Measurements from ENCODE around the gene RNU6-1. TPM values are rescaled to one million over a fixed set of nuclear protein-coding genes. Genes with fewer than 3 reads are reported as not detected.

Gene RNU6-1
- total RNA-seq, 1 experiment from 2014 or later: not detected

GRCh38 chr15:67796196-67797127, 43.4 kb downstream of the RNU6-1 start:
- no peak overlapping the region for H3K27ac Mint-ChIP-seq (ENCODE audit: unreplicated experiment)
- no peak for DNase-seq
- no peaks in the 10 kb centered on the region for H3K9me3 Mint-ChIP-seq (ENCODE audit: unreplicated experiment)
- BruUV-seq (replicated peaks): no TSS peak
- H3K27me3 ChIP-seq (replicated peaks; ENCODE audit: control insufficient read depth, insufficient read depth, low read length): no peaks in the 10 kb centered on the region
- peaks cover 6% of the 10 kb centered on the region; the same call in 1 of the 2 replicates for H3K9me3 ChIP-seq
- no peaks in the 10 kb centered on the region for H3K4me1 ChIP-seq
- no peaks in the 10 kb centered on the region for H3K36me3 Mint-ChIP-seq (ENCODE audit: insufficient read depth, unreplicated experiment)
- ChIA-PET CTCF (no interaction called here), POLR2A (no interaction called here)
- TF ChIP-seq CTCF (IDR thresholded peaks at IDR 0.05; ENCODE audit: insufficient read depth in 1 of 2, low read depth in 1 of 2, low read length in 1 of 2, severe bottlenecking in 1 of 2, unreplicated experiment in 1 of 2): no peak
- H3K4me3 Mint-ChIP-seq (ENCODE audit: unreplicated experiment): no peak overlapping the region
- H3K4me1 Mint-ChIP-seq (ENCODE audit: low read depth, unreplicated experiment): no peaks in the 10 kb centered on the region
- intact Hi-C loops (cut with micrococcal nuclease; ENCODE audit: unreplicated experiment): no loop called here
- H3K27me3 Mint-ChIP-seq (ENCODE audit: insufficient read depth, unreplicated experiment): no peaks in the 10 kb centered on the region
- H3K4me3 ChIP-seq (ENCODE audit: low read depth, low read length): no peak overlapping the region
- H3K36me3 ChIP-seq (ENCODE audit: control insufficient read depth, insufficient read depth, low read length): no peaks in the 10 kb centered on the region

- Histone ChIP-seq H3K4me3 (ENCODE audit: low read depth, low read length) (no peak overlapping the region), H3K9me3 (peaks cover 6% of the 10 kb centered on the region; the same call in 1 of the 2 replicates), H3K27me3 (replicated peaks; ENCODE audit: control insufficient read depth, insufficient read depth, low read length) (no peaks in the 10 kb centered on the region), H3K4me1 (no peaks in the 10 kb centered on the region), H3K36me3 (ENCODE audit: control insufficient read depth, insufficient read depth, low read length) (no peaks in the 10 kb centered on the region)
- POLR2A ChIA-PET: no interaction called here
- no peak for DNase-seq
- TF ChIP-seq CTCF (IDR thresholded peaks at IDR 0.05; ENCODE audit: insufficient read depth in 1 of 2, low read depth in 1 of 2, low read length in 1 of 2, severe bottlenecking in 1 of 2, unreplicated experiment in 1 of 2): no peak
- CTCF ChIA-PET: no interaction called here
- H3K9me3 Mint-ChIP-seq (ENCODE audit: unreplicated experiment): no peaks in the 10 kb centered on the region
- no peak overlapping the region for H3K27ac Mint-ChIP-seq (ENCODE audit: unreplicated experiment)
- no peak overlapping the region for H3K4me3 Mint-ChIP-seq (ENCODE audit: unreplicated experiment)
- H3K4me1 Mint-ChIP-seq (ENCODE audit: low read depth, unreplicated experiment): no peaks in the 10 kb centered on the region
- intact Hi-C loops (cut with micrococcal nuclease; ENCODE audit: unreplicated experiment): no loop called here
- H3K36me3 Mint-ChIP-seq (ENCODE audit: insufficient read depth, unreplicated experiment): no peaks in the 10 kb centered on the region
- BruUV-seq (replicated peaks): no TSS peak
- H3K27me3 Mint-ChIP-seq (ENCODE audit: insufficient read depth, unreplicated experiment): no peaks in the 10 kb centered on the region
Observed at GRCh38 chr15:67794832-67795574, 44.8 kb downstream of the RNU6-1 start.

- H3K4me3 Mint-ChIP-seq (ENCODE audit: unreplicated experiment): no peak overlapping the region
- DNase-seq: no peak
- no peaks in the 10 kb centered on the region for H3K27me3 ChIP-seq (replicated peaks; ENCODE audit: control insufficient read depth, insufficient read depth, low read length)
- H3K36me3 Mint-ChIP-seq (ENCODE audit: insufficient read depth, unreplicated experiment): no peaks in the 10 kb centered on the region
- ChIA-PET CTCF (no interaction called here), POLR2A (no interaction called here)
- H3K4me3 ChIP-seq (ENCODE audit: low read depth, low read length): no peak overlapping the region
- H3K36me3 ChIP-seq (ENCODE audit: control insufficient read depth, insufficient read depth, low read length): no peaks in the 10 kb centered on the region
- no peaks in the 10 kb centered on the region for H3K4me1 Mint-ChIP-seq (ENCODE audit: low read depth, unreplicated experiment)
- BruUV-seq (replicated peaks): no TSS peak
- H3K9me3 Mint-ChIP-seq (ENCODE audit: unreplicated experiment): no peaks in the 10 kb centered on the region
- peaks cover 6% of the 10 kb centered on the region; the same call in 1 of the 2 replicates for H3K9me3 ChIP-seq
- no peaks in the 10 kb centered on the region for H3K27me3 Mint-ChIP-seq (ENCODE audit: insufficient read depth, unreplicated experiment)
- no peak for TF ChIP-seq CTCF (IDR thresholded peaks at IDR 0.05; ENCODE audit: insufficient read depth in 1 of 2, low read depth in 1 of 2, low read length in 1 of 2, severe bottlenecking in 1 of 2, unreplicated experiment in 1 of 2)
- no peaks in the 10 kb centered on the region for H3K4me1 ChIP-seq
- H3K27ac Mint-ChIP-seq (ENCODE audit: unreplicated experiment): no peak overlapping the region
- intact Hi-C loops (cut with micrococcal nuclease; ENCODE audit: unreplicated experiment): no loop called here
Observed at GRCh38 chr15:67792250-67792942, 47.4 kb downstream of the RNU6-1 start.
